A549 (cell line): ENCODE measurements around the gene EPS15. TPM values are rescaled to one million over a fixed set of nuclear protein-coding genes. Genes with fewer than 3 reads are reported as not detected.

ENCODE experiments used
- ATAC-seq, 2 experiments: fragments of 200-7000 bp in 1 of 2; fragments of >200 bp in 1 of 2; cut with Nextera tagmentation in 1 of 2; cut with Tn5 transposase in 1 of 2; 3 replicates each; pipeline versions ENCODE4 v1.8.0 to v1.9.1; 2018 to 2020; ENCODE audit warnings: mild to moderate bottlenecking in 1 of 2, moderate library complexity in 1 of 2
- CTCF ChIA-PET: fragments of 300-600 bp; sonication (Branson Sonifier 250); formaldehyde crosslinking; extraction: SDS; loops from one replicate; lab custom pipeline; 2021; ENCODE audit warnings: antibody characterized with exemption, inconsistent platforms; lab: Yijun Ruan, JAX
- POLR2A ChIA-PET: fragments of 350-600 bp; formaldehyde crosslinking; extraction: SDS; loops from one replicate; lab custom pipeline; 2021; ENCODE audit warnings: antibody characterized with exemption, inconsistent platforms; lab: Yijun Ruan, JAX
- DNase-seq, 2 experiments: peaks; one replicate each; pipeline versions ENCODE4 v3.0.0 to v3.0.0-alpha.2; 2011 to 2016; ENCODE audit warnings: low read depth in 1 of 2, low spot score in 1 of 2
- FAIRE-seq: peaks from 2 replicates; lab custom pipeline; 2011; peaks lifted over from hg19 to GRCh38; lab: Jason Lieb, UNC
- H3K27ac ChIP-seq, 2 experiments: fragments of >200 bp; sonication (Bioruptor Twin); formaldehyde crosslinking; 3 replicates each; pipeline ENCODE4 v1.5.1; 2016 to 2017
- H3K4me1 ChIP-seq: fragments of >200 bp; sonication (Bioruptor Twin); formaldehyde crosslinking; 3 replicates; pipeline ENCODE4 v1.6.1; 2016
- H3K4me2 ChIP-seq: fragments of >200 bp; sonication (Bioruptor Twin); formaldehyde crosslinking; 3 replicates; pipeline ENCODE4 v1.6.1; 2016
- H3K4me3 ChIP-seq: fragments of >200 bp; sonication (Bioruptor Twin); formaldehyde crosslinking; 3 replicates; pipeline ENCODE4 v1.5.1; 2016
- H3K9me3 ChIP-seq: fragments of >200 bp; sonication (Bioruptor Twin); formaldehyde crosslinking; 3 replicates; pipeline ENCODE4 v1.6.1; 2016
- BHLHE40 ChIP-seq: IDR thresholded peaks from 2 replicates; pipeline ENCODE4 v1.6.1; 2012; ENCODE audit warnings: low read depth, low read length, inconsistent platforms
- CBX2 ChIP-seq: fragments of 200-600 bp; sonication (generic); IDR thresholded peaks from 2 replicates; pipeline ENCODE4 v1.6.1; 2016; ENCODE audit warnings: low read depth, mild to moderate bottlenecking, borderline replicate concordance
- CHD4 ChIP-seq: fragments of 200-600 bp; sonication (generic); IDR thresholded peaks from 2 replicates; pipeline ENCODE4 v1.6.1; 2016; ENCODE audit warnings: antibody characterized with exemption, mild to moderate bottlenecking, borderline replicate concordance
- EP300 ChIP-seq, 2 experiments: fragments of >200 bp; sonication (Bioruptor Twin); formaldehyde crosslinking; IDR thresholded peaks; 2 replicates in 1 of 2; 3 replicates in 1 of 2; pipeline ENCODE4 v1.6.1; 2016 to 2017
- HEYL ChIP-seq: fragments of 250-450 bp; sonication (Bioruptor Pico); IDR thresholded peaks from 2 replicates; pipeline ENCODE4 v1.8.0; 2021; ENCODE audit warnings: mild to moderate bottlenecking, moderate library complexity
- HOXB13 ChIP-seq: fragments of 250-450 bp; sonication (Bioruptor Pico); IDR thresholded peaks from 2 replicates; pipeline ENCODE4 v1.5.0; 2020; ENCODE audit warnings: low read depth, mild to moderate bottlenecking, moderate library complexity
- JUNB ChIP-seq: fragments of >200 bp; sonication (Bioruptor Twin); formaldehyde crosslinking; IDR thresholded peaks from 2 replicates; pipeline ENCODE4 v1.6.1; 2016
- KDM1A ChIP-seq: fragments of 200-600 bp; sonication (generic); IDR thresholded peaks from 2 replicates; pipeline ENCODE4 v1.6.1; 2016; ENCODE audit warnings: low read depth, mild to moderate bottlenecking
- KDM5A ChIP-seq: fragments of 200-600 bp; sonication (generic); IDR thresholded peaks from 2 replicates; pipeline ENCODE4 v1.6.1; 2016; ENCODE audit warnings: antibody characterized with exemption, mild to moderate bottlenecking
- MAX ChIP-seq: IDR thresholded peaks from 2 replicates; pipeline ENCODE4 v1.6.1; 2012
- NR3C1 ChIP-seq: fragments of >200 bp; sonication (Bioruptor Twin); formaldehyde crosslinking; IDR thresholded peaks from 3 replicates; pipeline ENCODE4 v1.6.1; 2017
- RAD21 ChIP-seq, 2 experiments: fragments of >200 bp in 1 of 2; sonication (Bioruptor Twin) in 1 of 2; formaldehyde crosslinking in 1 of 2; IDR thresholded peaks in 1 of 2; conservative IDR thresholded peaks in 1 of 2; 2 replicates in 1 of 2; 3 replicates in 1 of 2; pipeline ENCODE4 v1.6.1; 2012 to 2018; ENCODE audit warnings: inconsistent platforms in 1 of 2
- RFX5 ChIP-seq: fragments of 450-650 bp; IDR thresholded peaks from 2 replicates; pipeline ENCODE4 v1.7.1; 2014; ENCODE audit warnings: antibody characterized with exemption, mild to moderate bottlenecking, moderate library complexity
- ZC3H11A ChIP-seq: fragments of 450-650 bp; IDR thresholded peaks from 2 replicates; pipeline ENCODE4 v1.6.1; 2014; ENCODE audit warnings: antibody characterized with exemption, mild to moderate bottlenecking
- ZSCAN20 ChIP-seq: fragments of 250-450 bp; sonication (Bioruptor Pico); IDR thresholded peaks from 2 replicates; pipeline ENCODE4 v1.8.0; 2022; ENCODE audit warnings: mild to moderate bottlenecking, moderate library complexity
- WGBS: methylation state at CpG from one replicate; pipeline ENCODE4 v1.1.6; 2017; ENCODE audit errors: missing lambda C conversion rate; 5-methylcytosine and 5-hydroxymethylcytosine counted together
- polyA plus RNA-seq, 4 experiments: library from polyadenylated mRNA; depleted of rRNA in 3 of 4; stranded (reverse); fragments of >200 nt; fragmentation: RNase III in 1 of 4; extraction: RNeasy Plus Mini Kit Qiagen cat#74134 plus additional on column Dnase treatment in 1 of 4; gene quantifications; 2 replicates in 3 of 4; 3 replicates in 1 of 4; pipeline ENCODE4 v1.2.3, GENCODE V29; 2011 to 2017
- TF ChIP-seq, protein P1 (sequence below): fragments of >200 bp; sonication (Bioruptor Twin); formaldehyde crosslinking; IDR thresholded peaks from 3 replicates; pipeline ENCODE4 v1.5.1; 2016
- TF ChIP-seq, protein P2 (sequence below): fragments of >200 bp; sonication (Bioruptor Twin); formaldehyde crosslinking; IDR thresholded peaks from 3 replicates; pipeline ENCODE4 v1.6.1; 2016
- TF ChIP-seq, protein P3 (sequence below): fragments of >200 bp; sonication (Bioruptor Twin); formaldehyde crosslinking; IDR thresholded peaks from 2 replicates; pipeline ENCODE4 v1.6.1; 2016
- TF ChIP-seq, protein P4 (sequence below): fragments of 250-450 bp; sonication (Bioruptor Pico); IDR thresholded peaks from 2 replicates; pipeline ENCODE4 v1.5.0; 2020; ENCODE audit warnings: low read depth, mild to moderate bottlenecking, moderate library complexity

Gene EPS15
- polyA plus RNA-seq, 2 of the 4 experiments (the other 2 are of a cell fraction), result 10.9 to 35.4 TPM

DNA sequence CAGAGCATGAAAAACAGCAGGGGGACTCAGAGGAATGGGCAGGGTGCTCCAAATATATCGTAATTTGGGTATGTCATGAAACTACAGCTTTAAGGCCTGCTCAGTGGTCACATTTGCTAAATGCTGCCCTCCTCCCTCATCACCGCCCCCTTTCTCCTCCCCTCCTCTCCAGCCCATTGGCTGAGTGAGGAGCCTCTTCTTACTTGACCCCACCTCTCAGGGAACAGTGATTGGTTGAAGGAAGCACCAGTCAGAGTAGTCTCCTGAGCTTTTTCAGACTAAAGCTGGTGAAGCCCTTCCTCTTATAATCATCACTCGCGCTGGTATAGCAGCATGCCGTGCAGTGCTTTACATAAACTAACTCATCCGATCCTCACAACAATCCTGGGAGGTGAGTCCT is 178.7 kb downstream of the EPS15 start:
- H3K9me3 ChIP-seq, result no peaks in the 10 kb centered on the region
- 92% methylated on average over 6 of the region's 6 CpGs for WGBS
- H3K4me1 ChIP-seq, result no peaks in the 10 kb centered on the region
- DNase-seq (no peak), FAIRE-seq (no peak), ATAC-seq (peak in 1 of 2 experiments; percentile 10; a peak in 1 of 6 replicates)
- H3K4me2 ChIP-seq, result no peak overlapping the region
- no peak for TF ChIP-seq KDM1A
- no peak overlapping the region for H3K4me3 ChIP-seq
- H3K27ac ChIP-seq, result no peak overlapping the region
- POLR2A ChIA-PET, result no interaction called here
- CTCF ChIA-PET, result interaction anchor here (0.8 kb wide), 1 partner anchor 44 kb away, joined by 3 read pairs; no protein-coding TSS in a partner anchor

DNA sequence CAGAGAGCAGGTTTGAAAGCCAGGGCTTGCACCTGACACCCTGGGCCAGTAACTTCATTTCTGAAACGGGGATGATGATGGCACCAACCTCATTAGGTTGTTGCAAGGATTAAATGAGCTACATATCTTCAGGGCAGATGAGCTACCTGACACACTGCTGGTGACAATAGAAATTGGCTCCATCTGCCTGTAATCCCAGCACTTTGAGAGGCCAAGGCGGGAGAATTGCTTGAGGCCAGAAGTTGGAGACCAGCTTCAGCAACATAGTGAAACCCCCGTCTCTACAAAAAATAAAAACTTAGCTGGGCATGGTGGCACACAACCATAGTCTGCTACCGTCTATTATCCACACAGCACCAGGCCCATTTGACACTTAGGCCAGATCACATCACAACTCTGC is 182.4 kb downstream of the EPS15 start:
- Histone ChIP-seq H3K9me3 (no peaks in the 10 kb centered on the region), H3K4me1 (peaks cover 2% of the 10 kb centered on the region; the same call in 2 of the 3 replicates)
- POLR2A ChIA-PET, result no interaction called here
- no peak for DNase-seq
- whole genome bisulfite sequencing, result 82% methylated on average over 4 of the region's 4 CpGs
- no peak for TF ChIP-seq MAX
- TF ChIP-seq, all 56 proteins: peak for 0
- Histone ChIP-seq H3K4me3 (no peak overlapping the region), H3K27ac (no peak overlapping the region), H3K4me2 (no peak overlapping the region)
- CTCF ChIA-PET, result interaction anchor here (1.4 kb wide), 1 partner anchor 40 kb away, joined by 4 read pairs; no protein-coding TSS in a partner anchor
- FAIRE-seq (no peak), ATAC-seq (no peak)

DNA sequence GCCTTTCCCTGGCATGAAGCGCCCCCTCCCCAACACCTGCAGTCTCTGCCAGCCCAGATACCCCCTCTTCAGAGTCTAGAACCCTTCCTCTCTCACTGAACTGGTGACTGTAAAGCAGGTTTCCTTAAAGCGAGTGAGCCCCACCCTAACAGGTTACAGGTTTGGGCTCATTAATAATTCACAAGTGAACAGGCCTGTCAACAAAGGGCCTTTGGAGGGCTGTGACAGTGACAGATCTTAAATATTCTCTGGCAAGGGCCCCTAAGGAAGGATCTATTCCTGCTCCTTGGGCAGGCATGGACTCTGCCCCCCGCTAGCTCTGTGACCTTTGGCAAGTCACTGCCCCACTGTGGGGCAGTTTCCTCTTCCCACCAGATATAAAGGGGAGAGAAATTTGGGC is 183.1 kb downstream of the EPS15 start:
- Histone ChIP-seq H3K4me3 (no peak overlapping the region), H3K27ac (no peak overlapping the region), H3K4me2 (no peak overlapping the region), H3K9me3 (no peaks in the 10 kb centered on the region), H3K4me1 (peaks cover 9% of the 10 kb centered on the region)
- DNase-seq, result no peak
- ATAC-seq, result no peak
- 100% methylated on average over 2 of the region's 3 CpGs for WGBS
- ChIA-PET CTCF (interaction anchor here (0.6 kb wide), 1 partner anchor 11 kb away, joined by 3 read pairs; no protein-coding TSS in a partner anchor), POLR2A (no interaction called here)
- no peak for FAIRE-seq
- TF ChIP-seq, protein P1, sequence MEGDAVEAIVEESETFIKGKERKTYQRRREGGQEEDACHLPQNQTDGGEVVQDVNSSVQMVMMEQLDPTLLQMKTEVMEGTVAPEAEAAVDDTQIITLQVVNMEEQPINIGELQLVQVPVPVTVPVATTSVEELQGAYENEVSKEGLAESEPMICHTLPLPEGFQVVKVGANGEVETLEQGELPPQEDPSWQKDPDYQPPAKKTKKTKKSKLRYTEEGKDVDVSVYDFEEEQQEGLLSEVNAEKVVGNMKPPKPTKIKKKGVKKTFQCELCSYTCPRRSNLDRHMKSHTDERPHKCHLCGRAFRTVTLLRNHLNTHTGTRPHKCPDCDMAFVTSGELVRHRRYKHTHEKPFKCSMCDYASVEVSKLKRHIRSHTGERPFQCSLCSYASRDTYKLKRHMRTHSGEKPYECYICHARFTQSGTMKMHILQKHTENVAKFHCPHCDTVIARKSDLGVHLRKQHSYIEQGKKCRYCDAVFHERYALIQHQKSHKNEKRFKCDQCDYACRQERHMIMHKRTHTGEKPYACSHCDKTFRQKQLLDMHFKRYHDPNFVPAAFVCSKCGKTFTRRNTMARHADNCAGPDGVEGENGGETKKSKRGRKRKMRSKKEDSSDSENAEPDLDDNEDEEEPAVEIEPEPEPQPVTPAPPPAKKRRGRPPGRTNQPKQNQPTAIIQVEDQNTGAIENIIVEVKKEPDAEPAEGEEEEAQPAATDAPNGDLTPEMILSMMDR, result no peak
- no peak for TF ChIP-seq HOXB13
- no peak for TF ChIP-seq MAX
- no peak for TF ChIP-seq HEYL (CRISPR knock-in tag)
- TF ChIP-seq BHLHE40, result no peak
- TF ChIP-seq ZSCAN20 (CRISPR knock-in tag), result no peak
- TF ChIP-seq CHD4, result no peak
- TF ChIP-seq CBX2, result no peak
- TF ChIP-seq, protein P2, sequence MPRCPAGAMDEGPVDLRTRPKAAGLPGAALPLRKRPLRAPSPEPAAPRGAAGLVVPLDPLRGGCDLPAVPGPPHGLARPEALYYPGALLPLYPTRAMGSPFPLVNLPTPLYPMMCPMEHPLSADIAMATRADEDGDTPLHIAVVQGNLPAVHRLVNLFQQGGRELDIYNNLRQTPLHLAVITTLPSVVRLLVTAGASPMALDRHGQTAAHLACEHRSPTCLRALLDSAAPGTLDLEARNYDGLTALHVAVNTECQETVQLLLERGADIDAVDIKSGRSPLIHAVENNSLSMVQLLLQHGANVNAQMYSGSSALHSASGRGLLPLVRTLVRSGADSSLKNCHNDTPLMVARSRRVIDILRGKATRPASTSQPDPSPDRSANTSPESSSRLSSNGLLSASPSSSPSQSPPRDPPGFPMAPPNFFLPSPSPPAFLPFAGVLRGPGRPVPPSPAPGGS, result no peak
- TF ChIP-seq KDM5A, result no peak
- TF ChIP-seq EP300 (IDR thresholded peaks at IDR 0.05), result no peak
- no peak for TF ChIP-seq RAD21 (conservative IDR thresholded peaks at IDR 0.05 in 1 of 2, IDR thresholded peaks at IDR 0.05 in 1 of 2)
- no peak for TF ChIP-seq RFX5
- TF ChIP-seq ZC3H11A, result no peak
- TF ChIP-seq, protein P3, sequence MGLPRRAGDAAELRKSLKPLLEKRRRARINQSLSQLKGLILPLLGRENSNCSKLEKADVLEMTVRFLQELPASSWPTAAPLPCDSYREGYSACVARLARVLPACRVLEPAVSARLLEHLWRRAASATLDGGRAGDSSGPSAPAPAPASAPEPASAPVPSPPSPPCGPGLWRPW, result no peak
- no peak for TF ChIP-seq JUNB
- TF ChIP-seq, protein P4, sequence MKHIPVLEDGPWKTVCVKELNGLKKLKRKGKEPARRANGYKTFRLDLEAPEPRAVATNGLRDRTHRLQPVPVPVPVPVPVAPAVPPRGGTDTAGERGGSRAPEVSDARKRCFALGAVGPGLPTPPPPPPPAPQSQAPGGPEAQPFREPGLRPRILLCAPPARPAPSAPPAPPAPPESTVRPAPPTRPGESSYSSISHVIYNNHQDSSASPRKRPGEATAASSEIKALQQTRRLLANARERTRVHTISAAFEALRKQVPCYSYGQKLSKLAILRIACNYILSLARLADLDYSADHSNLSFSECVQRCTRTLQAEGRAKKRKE (CRISPR knock-in tag), result no peak
- no peak for TF ChIP-seq NR3C1
- TF ChIP-seq, all 56 proteins: peak for 0
